NCI-H526 (cell line): ENCODE data around the gene APMAP.
A peak's percentile ranks its signal among the peaks of the same experiment; 100 is the strongest.
"Not testable (repeated sequence)": the region's sequence is repeated elsewhere in the genome, so short reads cannot be mapped to it uniquely, and the experiment has no call there.

Experiments used
- DNase-seq, 2 experiments: peaks; one replicate each; lab custom pipeline; 2025; lab: John Stamatoyannopoulos, UW

APMAP gene

GRCh38 chr20:25006431-25007167 is 14.0 kb upstream of the APMAP start:
- DNase-seq = no peak

- no peak for DNase-seq
Observed at GRCh38 chr20:25005661-25006060, 13.1 kb upstream of the APMAP start.

GRCh38 chr20:25005220-25005619 is 12.7 kb upstream of the APMAP start:
- DNase-seq = no peak

- no peak for DNase-seq
Observed at GRCh38 chr20:25003002-25003401, 10.5 kb upstream of the APMAP start.

GRCh38 chr20:25001323-25001722 is 8.8 kb upstream of the APMAP start:
- not testable (repeated sequence) for DNase-seq

GRCh38 chr20:25000268-25000801 is 7.8 kb upstream of the APMAP start:
- peak in 1 of 2 experiments; percentile 8 for DNase-seq

- no peak for DNase-seq
Observed at GRCh38 chr20:24999568-24999967, 7.0 kb upstream of the APMAP start.

- no peak for DNase-seq
Observed at GRCh38 chr20:24998631-24999445, 6.3 kb upstream of the APMAP start.

GRCh38 chr20:24998121-24998520 is 5.6 kb upstream of the APMAP start:
- DNase-seq = no peak

GRCh38 chr20:24996449-24997377 is 4.2 kb upstream of the APMAP start:
- DNase-seq = peak in 1 of 2 experiments; percentile 58

GRCh38 chr20:24995741-24996448 is 3.3 kb upstream of the APMAP start:
- no peak for DNase-seq

- peak; percentile 39 to 89 for DNase-seq
Observed at GRCh38 chr20:24994470-24995368, 2.2 kb upstream of the APMAP start.

- peak in 1 of 2 experiments; percentile 37 for DNase-seq
Observed at GRCh38 chr20:24994186-24994465, 1.6 kb upstream of the APMAP start.

- DNase-seq = peak; percentile 69 to 82
Observed at GRCh38 chr20:24993337-24994185, 1.0 kb upstream of the APMAP start.

- DNase-seq = peak in 1 of 2 experiments; percentile 72
Observed at GRCh38 chr20:24991897-24992486, 559 bp downstream of the APMAP start.

- no peak for DNase-seq
Observed at GRCh38 chr20:24990810-24991252, 1.7 kb downstream of the APMAP start.

- no peak for DNase-seq
Observed at GRCh38 chr20:24989162-24989561, 3.4 kb downstream of the APMAP start.

GRCh38 chr20:24987873-24988835 is 4.4 kb downstream of the APMAP start:
- no peak for DNase-seq
